ENCODE results near the gene PLEKHG5.

DNA sequence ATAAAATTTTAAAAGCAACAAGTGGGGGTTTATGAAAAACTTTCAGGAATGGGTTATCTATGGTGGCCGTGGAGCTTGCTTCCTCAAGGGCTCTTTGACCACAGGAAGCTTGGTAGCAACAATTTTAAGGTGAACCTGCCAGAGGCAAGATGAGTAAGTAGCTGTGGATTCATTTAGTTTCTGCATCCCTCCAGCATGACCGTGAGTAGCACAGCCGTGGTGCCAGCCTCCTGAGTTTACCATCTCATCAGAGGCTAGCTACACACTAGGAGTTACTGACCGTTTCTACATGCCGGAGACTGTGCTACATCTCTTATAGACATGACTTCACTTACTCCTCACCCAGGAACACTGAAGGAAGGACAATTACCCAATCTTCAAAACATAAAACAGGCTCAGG lies 30.1 kb upstream of the PLEKHG5 start:
- TF ChIP-seq, protein P1, sequence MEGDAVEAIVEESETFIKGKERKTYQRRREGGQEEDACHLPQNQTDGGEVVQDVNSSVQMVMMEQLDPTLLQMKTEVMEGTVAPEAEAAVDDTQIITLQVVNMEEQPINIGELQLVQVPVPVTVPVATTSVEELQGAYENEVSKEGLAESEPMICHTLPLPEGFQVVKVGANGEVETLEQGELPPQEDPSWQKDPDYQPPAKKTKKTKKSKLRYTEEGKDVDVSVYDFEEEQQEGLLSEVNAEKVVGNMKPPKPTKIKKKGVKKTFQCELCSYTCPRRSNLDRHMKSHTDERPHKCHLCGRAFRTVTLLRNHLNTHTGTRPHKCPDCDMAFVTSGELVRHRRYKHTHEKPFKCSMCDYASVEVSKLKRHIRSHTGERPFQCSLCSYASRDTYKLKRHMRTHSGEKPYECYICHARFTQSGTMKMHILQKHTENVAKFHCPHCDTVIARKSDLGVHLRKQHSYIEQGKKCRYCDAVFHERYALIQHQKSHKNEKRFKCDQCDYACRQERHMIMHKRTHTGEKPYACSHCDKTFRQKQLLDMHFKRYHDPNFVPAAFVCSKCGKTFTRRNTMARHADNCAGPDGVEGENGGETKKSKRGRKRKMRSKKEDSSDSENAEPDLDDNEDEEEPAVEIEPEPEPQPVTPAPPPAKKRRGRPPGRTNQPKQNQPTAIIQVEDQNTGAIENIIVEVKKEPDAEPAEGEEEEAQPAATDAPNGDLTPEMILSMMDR (IDR thresholded peaks at IDR 0.05; ENCODE audit: low read depth, low read length), result no peak
- no peak for TF ChIP-seq EZH2phosphoT487 (IDR thresholded peaks at IDR 0.05; ENCODE audit: low read depth)
